Measurements from ENCODE around the gene MGAT4A.

The MGAT4A gene

DNA sequence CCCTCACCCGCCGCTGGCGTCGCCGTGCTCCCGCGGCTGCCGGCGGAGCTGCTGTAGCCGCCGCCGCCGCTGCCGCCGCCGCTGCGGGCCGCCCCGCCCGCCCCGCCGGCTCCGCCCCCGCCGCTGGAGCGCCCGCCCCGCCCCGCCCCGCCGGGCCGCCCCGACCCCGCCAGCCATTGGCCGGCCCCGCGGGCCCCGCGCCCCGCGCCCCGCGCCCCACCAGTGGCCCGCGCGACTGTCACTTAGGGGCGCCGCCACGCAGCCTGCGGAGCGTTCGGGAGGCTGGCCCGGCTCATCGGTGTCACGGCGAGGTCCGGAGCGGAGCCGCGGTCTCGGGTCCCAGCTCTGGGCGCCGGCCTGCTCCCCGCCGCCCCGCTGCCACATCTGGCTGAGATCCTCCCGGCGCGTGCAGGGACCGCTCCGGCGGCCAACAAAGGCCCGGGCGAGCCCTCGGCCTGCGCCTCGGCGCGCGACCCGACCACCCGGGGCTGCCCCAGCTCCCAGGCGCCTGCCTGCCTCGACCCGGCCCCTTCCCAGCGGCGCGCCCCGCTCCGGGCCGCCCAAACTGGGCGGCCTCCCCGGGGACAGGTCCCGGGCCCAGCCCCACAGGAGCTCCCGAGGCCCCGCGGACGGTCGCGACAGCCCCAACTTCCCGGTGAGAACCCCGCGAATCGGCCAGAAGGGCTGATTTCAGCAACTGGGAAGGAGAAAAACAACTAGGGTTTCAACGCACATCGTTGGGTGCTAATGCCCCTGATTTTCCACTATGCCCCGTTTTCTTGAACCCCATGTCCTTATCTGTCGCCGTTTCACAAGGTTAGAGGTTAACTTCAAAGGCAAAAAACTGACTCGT lies at the start of gene MGAT4A:
MGAT4A (minus strand) TSS at position 92 of the 853 bp plus-strand sequence. CDS start 4,800 bp downstream, outside the sequence.
- no peak for DNase-seq

DNA sequence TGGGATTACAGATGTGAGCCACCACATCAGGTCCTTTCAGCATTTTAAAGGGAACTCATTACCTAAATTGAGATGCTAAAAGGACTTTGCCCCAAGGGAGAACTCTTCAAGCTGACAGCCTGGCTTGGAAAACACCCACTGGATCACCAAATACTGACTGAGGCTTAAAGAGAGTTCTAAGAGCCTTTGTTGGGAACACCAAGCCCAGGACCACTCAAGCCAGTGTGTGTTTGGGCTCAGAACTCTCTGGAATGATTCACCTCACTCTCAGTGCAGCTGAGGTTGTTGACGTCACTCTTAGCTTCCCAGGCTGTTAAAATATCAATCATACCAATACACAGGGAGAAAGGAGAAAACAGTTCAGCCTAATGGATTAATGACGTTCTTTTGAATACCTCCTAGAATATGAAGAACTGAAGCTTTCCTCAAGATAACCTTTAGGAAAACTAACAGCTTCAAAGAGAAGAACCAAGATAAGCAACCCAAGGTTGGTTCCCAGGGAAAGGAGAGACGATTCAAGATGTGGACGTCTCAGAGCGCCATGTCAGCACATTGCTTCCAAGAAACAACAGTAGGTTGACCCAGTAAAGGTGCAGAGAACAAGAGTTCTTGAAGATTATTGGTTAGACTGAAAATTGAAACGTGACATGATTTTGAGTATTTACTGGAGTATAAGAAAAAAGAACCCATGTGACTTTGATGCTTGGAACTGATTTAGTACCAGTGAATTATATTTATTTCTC lies 48.0 kb upstream of the MGAT4A start:
- no peak for DNase-seq

DNA sequence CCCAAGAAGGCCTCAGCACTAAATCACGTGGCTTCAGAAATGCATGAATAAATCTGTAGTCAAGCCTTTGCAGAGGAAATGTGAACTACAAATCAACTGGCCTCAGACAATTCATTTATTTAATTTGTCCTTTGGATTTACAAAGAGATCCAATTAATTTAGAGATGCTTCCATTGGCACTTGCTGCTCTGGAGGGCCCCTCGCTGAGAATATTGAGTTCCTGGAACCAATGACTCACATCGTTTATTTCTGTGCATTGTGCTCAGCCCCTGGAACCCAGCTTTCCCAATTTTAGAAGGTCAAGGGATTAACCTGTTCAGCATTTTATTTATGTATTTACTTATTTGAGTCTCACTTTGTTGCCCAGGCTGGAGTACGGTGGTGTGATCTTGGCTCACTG lies 47.2 kb upstream of the MGAT4A start:
- no peak for DNase-seq

DNA sequence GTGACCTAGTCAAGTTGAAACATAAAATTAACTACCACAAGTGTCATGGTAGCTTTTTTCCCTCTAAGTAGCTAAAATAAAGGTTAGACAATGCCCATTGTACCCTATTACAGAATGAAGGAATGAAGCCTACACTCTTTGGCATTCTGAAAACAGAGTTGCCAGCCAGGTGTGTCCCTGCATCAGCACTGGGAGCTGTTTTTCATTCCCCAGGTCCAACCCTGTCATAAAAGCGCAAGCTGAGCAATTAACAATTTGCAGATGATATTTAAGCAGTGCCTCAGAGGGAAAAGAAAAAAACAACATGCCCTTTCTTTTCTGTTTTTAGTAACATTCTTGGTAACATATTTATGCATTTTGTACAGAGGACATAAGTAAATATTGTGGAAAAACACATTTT lies 46.8 kb upstream of the MGAT4A start:
- no peak for DNase-seq

DNA sequence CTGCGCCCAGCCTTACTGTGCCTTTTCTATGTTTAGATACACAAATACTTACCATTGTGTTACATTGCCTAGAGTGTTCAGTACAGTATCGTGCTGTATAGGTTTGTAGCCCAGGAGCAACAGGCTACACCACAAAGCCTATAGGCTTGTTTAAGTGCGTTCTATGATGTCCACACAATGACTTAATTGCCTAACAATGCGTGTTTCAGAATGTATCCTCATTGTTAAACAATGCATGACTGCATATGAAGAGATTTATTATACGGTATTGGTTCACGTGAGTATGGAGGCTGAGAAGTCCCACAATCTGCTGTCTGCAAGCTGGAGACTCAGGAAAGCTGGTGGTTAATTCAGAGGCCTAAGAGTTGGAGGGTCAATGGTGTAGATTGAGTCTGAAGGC lies 46.1 kb upstream of the MGAT4A start:
- DNase-seq: no peak

DNA sequence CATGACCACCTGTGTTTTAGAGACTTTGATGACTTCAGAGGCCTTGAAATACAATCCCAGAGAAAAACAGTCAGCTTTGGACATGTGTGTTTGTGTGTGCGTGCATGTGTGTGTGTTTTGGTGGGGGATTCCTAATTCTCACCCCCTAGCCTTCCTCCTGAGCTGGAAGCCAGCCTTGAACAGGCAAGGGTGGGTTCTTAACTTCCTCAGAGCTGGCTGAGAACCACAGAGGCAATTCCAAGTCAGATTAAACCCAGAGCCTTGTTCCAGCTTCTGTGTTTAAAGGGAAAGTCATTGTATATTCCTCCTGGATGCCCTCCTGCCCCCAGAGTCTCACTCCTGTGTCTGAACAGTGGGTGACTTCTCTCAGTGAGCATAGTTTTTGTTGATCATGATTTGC lies 45.2 kb upstream of the MGAT4A start:
- no peak for DNase-seq

DNA sequence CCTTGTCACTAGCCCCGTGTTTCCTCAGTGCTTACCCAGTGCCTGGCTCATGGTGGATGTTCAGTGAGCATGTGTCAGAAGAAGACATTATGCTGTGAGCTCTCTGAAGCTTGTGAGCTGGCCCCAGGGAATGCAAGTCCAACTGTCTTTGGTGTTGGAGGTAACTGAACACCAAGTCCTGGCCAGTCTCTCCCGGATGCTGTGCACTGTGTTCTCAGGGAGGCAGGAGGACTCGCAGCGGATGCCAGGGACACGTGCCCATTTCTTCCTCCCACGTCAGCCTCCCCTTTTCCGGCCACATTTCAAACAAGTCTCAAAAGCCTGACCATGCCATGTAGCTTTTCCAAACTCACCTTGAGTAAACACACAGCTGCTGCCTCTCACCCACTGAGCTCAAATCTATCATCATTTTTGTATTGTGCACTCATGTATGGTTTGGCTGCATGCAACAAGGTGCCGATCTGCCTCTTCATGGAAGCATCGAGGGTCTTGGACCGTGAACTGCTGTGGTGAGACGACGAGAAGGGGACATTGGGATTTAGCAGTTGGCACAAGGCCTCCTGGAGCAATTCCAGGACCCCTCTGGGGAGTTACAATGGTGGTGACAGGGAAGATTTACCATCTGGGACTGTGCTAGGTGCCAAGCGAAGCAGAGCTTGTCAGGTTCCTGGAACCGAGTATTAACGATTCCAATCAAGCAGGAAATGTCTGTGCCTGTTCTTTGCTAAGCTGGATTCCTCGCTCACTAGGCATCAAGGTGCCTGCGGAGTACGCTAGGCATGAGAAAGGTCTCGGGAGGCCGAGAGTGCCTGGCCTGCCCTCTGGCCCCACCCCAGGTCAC lies 44.4 kb upstream of the MGAT4A start:
- DNase-seq: no peak

DNA sequence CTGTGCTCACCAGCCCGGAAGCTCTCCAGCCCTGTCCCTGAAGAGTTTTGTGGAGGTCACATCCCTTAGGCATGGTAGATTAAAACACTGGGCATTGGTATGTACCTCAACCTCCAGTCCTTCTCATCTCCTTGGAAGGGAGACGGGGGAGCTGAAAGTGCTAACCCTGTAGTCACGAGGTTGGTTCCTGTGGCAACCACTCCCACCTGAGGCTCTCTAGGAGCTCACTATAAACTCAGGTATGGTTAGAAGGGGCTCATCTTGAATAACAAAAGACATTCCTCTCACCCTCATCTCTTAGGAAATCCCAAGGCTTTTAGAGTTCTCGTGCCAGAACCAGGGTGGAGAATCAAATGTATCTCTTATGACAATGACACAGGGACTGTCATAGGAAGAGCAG lies 43.0 kb upstream of the MGAT4A start:
- DNase-seq: no peak

DNA sequence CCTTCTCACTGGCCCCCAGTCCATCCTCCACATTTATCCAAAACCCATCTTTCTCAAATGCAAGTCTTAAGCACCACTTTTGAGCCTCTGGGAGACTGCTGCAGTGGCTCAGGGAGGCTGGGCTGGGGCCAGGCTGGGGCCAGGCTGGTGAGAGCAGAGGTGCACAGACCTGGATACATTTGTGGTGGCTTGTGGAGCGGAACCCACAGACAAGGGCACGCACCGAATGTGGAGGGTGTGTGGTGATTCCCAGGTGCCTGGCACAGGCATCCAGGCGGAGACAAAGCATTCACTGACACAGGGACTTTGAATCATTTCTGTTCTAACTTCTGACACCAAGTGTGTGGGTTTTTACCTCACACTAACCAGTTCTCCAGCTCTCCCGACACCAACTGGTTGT lies 42.2 kb upstream of the MGAT4A start:
- DNase-seq: no peak

DNA sequence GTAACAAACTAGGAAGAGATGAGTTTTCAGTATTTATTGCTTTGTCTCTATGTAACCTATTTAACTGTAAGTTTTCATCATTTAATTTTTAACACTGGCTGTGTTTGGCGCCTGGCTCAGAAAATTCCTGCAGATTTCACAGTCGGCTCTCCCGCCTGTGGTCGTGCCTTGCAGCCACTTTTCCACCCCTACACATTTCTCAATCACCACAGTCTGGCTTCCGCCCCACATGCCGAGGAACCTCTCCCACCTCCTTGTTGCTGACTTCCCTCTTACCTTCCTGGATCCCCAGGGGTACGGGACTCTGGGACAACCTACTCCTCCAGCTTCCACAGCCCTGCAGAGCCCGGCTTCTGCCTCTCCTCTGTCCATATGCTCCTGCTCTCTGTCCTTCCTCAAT lies 41.6 kb upstream of the MGAT4A start:
- DNase-seq: no peak

DNA sequence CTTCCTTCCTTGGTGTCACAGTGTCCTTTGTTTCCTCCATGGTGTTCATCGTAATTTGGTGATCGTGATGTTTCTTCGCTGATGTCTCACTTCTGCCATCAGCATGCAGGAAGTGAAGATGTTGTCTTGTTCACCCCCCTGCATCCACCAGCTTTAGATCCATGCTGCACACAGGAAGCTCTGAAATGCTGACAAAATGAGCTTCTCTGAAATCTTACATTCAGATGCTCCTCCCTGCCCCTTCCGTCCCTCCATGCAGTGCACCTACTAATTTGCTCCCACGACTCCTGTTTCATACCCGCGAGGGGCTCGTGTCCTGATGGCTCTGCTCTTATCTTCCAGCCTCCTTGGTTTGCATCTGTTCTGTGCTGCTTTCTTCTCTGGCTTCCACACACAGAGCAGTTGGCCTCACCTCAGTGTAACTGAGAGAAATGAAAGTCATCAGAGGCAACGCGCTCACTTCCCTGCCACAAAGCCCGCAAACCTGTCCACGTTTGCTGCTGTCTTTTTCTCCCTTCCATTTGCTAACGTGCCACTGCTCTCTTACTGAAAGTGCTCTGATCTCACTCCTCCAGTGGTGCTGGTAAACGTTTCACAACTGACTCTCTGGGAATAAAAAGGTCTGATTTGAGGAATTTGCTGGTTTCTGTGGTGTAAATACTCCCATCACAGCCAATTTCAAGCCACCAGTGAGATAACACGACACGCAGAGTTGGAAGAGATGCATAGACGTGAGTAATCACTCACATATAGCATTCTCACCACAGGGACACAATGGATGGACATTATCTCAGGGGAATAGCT lies 41.0 kb upstream of the MGAT4A start:
- no peak for DNase-seq

DNA sequence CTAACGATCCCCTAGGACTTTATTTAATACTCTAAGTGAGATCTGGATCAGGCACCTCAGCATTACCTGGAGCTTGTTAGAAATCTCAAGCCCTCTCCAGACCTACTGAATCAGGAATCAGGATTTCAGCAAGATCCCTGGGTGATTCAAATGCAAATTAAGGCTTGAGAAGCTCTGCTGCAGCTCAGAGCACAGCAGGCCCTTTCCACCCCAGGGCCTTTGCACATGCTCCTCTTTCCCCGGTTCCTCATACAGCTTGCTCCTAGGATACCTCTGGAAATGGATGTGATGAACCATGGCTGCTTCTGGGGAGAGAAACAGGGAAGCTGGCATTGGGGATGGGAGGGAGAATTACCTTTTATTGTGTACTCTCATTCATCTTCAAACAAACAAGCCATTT lies 40.3 kb upstream of the MGAT4A start:
- no peak for DNase-seq

DNA sequence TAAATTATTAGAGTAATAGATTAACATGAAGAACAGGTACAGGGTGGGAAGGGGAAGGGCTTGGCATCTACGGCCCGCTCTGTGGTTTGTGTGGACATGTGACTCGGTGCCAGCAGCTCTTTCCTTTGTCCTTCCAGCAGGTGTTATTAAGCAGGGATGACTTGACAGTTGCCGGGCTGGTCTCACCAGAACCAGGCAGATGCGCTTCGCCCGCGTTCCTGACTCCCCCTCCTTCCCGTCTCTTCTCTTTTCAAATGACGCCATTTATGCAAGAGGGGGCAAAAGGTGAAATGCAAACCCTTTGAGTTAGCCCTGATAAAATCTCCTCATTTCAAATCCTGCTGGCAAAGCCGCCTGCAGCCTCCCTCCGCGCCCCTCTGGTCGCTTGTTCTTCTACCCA lies 38.9 kb upstream of the MGAT4A start:
- DNase-seq: no peak

DNA sequence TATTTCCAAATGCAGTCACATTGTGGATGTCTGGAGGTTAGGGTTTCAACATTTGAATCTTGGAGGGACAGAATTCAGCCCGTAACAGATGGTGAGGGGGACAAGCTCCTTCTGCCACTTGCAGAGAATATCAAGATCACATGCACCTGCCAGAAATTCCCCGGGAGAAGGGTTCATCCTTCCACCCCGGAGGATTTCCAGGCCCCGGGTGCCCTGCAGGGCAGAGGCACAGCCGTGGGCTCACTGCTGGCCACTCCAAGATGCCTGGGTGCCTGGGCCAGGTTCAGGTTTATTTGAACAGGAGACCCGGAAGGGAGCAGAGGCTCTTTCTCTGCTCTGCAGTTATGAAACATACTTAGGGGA lies 38.2 kb upstream of the MGAT4A start:
- DNase-seq: no peak

DNA sequence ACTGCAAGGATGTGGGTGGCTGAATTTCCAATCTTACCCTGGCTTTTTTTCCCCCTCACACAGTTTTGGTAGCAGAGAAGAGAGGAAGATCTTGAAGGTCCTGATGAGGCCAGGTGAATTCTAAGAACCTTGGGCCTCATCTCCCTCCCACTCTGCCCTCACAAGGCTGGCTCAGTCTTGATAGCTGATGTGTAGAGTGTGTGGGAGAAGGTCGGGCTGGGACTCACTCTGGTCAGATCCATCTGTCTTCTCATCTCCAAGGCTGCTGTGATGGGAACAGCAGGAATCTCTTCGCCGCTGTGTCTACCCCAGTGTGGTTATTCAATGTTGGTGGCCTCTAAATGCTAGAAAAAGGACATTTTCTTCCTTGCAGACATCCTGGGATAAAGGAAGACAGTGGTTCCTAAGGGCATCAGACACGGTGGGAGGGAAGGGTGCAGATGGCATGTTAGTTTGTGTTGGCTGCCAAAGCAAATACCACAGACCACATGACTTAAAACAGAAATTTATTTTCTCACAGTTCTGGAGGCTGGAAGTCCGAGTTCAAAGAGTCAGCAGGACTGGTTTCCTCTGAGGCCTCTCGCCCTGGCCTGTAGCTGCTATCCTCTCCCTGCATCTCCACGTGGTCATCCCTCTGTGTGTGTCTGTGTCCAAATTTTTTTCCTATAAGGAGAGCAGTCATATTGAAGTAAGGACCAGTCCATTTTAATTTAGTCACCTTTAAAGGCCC lies 37.6 kb upstream of the MGAT4A start:
- DNase-seq: no peak

DNA sequence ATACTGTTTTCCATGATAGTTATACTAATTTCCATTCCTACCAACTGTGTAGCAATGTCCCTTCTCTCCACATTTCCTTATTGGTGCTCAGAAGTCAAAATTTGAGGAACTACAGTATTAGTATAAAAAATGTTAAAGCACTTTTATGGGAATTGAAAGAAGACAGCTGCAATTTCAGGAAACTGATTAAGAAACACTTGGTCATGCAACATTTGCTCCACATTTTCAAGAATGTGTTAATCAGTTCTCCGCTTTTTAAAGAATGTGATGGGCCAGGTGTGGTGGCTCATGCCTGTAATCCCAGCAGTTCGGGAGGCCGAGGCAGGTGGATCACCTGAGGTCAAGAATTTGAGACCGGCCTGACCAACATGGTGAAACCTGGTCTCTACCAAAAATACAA lies 33.6 kb upstream of the MGAT4A start:
- DNase-seq: no peak

DNA sequence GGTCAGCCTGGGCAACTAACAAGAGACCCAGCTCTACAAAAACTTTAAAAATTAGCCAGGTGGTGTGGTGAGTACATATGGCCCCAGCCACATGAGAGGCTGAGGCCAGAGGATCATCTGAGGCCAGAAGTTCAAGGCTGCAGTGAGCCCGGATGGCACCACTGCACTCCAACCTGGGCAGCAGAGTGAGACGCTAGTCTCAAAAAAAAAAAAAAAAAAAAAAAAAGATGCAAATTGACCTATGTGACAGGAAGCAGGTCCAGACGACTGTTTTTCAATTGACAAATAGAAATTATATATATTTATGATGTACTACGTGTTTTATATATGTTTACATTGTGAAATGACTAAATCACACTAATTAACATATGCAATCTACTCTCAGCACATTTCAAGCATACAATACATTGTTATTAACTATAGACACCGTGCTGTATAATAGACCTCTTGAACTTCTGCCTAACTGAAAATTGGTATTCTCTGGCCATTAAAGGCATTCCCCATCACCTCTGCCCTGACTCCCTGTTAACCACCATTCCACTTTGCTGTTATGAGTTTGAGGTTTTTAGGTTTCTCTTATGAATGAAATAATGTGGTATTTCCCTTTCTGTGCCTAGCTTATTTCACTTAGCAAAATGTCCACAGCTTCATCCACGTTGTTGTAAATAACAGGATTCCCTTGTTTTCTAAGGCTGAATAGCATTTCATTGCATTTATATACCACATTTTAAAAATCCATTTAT lies 32.4 kb upstream of the MGAT4A start:
- no peak for DNase-seq

DNA sequence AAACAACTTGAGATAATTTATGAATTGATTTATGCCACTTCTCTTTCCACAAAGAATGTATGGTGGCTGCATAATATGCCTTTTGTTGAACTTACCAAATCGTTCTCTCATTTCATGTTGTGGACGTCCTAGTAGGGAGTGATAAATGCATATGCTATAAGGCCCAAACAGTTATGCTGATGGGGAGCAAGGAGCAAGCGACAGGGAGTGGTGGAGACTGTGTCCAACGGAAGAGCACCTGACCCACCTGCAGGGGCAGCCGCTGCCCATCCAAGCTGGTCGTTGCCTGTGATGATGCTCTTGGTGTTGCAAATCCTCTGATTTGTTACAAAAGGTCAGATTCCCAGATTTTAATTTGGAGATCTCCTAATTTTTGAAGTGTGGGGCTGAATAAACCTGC lies 31.0 kb upstream of the MGAT4A start:
- DNase-seq: no peak

DNA sequence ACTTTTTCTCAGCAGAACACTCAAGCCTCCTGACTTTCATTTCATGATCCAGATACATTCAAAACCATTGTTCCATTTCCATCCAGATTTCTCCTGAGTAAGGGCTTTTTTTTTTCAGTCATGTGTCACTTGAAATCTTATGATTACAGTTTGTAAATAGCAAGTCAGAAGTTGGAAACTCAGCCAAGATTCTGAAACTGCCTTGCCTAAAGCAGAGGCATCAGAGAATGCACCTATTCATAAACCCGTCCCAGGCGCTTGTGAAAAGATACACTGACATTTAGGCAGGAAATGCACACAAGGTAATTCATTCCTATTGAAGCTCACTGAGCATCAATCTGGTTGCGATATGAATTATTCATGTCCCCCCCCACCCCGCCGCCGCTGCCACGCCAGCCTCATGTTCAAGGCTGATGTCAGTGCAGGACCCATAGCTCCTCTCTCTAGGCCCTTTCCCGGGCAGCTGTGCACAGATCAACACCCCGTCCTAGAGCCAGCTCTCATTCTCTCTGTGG lies 30.4 kb upstream of the MGAT4A start:
- DNase-seq: no peak

DNA sequence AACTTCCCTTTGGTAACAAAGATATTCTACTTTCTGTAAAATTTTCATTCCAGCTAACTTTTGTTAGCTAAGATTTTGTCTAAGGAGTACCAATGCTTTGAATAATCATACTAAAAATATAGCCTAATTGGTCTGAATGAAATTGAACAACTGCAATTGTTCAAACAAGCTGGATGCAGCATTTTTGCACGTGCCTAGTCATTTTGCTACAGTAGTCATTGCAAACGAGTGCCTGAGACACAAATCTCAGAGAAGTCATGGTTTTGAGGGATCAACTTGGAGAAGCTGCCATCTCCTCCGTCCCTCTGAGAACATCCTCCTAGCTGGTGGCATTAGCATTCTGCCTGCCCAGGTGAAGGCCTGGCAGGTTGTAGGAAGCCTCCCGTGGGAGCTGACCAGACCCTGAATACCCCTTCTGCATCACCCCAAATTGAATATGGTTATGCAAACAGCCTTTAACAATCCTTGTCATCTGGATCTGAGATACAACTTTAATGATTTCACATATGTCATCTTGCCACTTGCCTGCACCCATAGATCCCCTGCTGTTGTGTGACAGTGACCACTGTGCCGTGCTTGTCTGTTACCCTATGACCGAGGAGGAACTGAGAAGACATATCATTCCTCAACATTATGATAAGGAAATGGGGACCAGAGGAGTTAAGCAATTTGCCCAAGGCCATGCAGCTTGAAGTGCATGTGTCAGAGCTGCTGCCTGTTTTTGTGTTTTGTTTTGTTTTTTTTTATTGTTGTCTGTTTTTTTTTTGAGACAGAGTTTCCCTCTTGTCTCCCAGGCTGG lies 29.1 kb upstream of the MGAT4A start:
- DNase-seq: no peak

Measured in NCI-H1417 treated with DMSO at 0.1 percent for 48 hours (cell line).